H9 (cell line): ENCODE measurements around the gene MRPL43. TPM values are rescaled to one million over a fixed set of nuclear protein-coding genes. Genes with fewer than 3 reads are reported as not detected.

Source experiments
- DNase-seq: peaks from one replicate; pipeline ENCODE4 v3.0.0-alpha.2; 2017
- H2AFZ ChIP-seq: one replicate; pipeline ENCODE4 v1.6.1; 2013; ENCODE audit warnings: mild to moderate bottlenecking, low read length, control low read depth, moderate library complexity
- H2AK5ac ChIP-seq: 2 replicates; pipeline ENCODE4 v1.6.1; 2013; ENCODE audit warnings: low read length, control low read depth, mixed read lengths; ENCODE audit not compliant: insufficient read length
- H2BK120ac ChIP-seq: one replicate; pipeline ENCODE4 v1.6.1; 2013; ENCODE audit warnings: low read depth, mild to moderate bottlenecking, low read length, control low read depth, inconsistent platforms; ENCODE audit not compliant: poor library complexity, severe bottlenecking
- H2BK12ac ChIP-seq: 2 replicates; pipeline ENCODE4 v1.6.1; 2013; ENCODE audit warnings: low read length, control low read depth, mixed read lengths, low read depth; ENCODE audit not compliant: insufficient read length
- H2BK15ac ChIP-seq: 2 replicates; pipeline ENCODE4 v1.6.1; 2013; ENCODE audit warnings: low read depth, low read length, control low read depth
- H2BK20ac ChIP-seq: one replicate; pipeline ENCODE4 v1.6.1; 2013; ENCODE audit warnings: low read depth, mild to moderate bottlenecking, low read length, control low read depth, inconsistent platforms; ENCODE audit not compliant: poor library complexity, severe bottlenecking
- H2BK5ac ChIP-seq: 2 replicates; pipeline ENCODE4 v1.6.1; 2013; ENCODE audit warnings: low read length, control low read depth, mixed read lengths; ENCODE audit not compliant: insufficient read length
- H3K14ac ChIP-seq: 2 replicates; pipeline ENCODE4 v1.6.1; 2013; ENCODE audit warnings: low read length, control low read depth; ENCODE audit not compliant: insufficient read depth
- H3K18ac ChIP-seq: 2 replicates; pipeline ENCODE4 v1.6.1; 2013; ENCODE audit warnings: low read depth, mild to moderate bottlenecking, mixed read lengths, low read length, control low read depth; ENCODE audit not compliant: insufficient read length
- H3K23ac ChIP-seq: 2 replicates; pipeline ENCODE4 v1.6.1; 2013; ENCODE audit warnings: low read length, control low read depth, mixed read lengths, low read depth; ENCODE audit not compliant: insufficient read length
- H3K23me2 ChIP-seq: 2 replicates; pipeline ENCODE4 v1.6.1; 2013; ENCODE audit warnings: low read depth, mild to moderate bottlenecking, mixed read lengths, low read length, control low read depth; ENCODE audit not compliant: insufficient read length, poor library complexity, severe bottlenecking
- H3K27ac ChIP-seq: 2 replicates; pipeline ENCODE4 v1.5.1; 2013; ENCODE audit warnings: low read length, control low read depth, mixed read lengths, low read depth; ENCODE audit not compliant: insufficient read length
- H3K27me3 ChIP-seq: 2 replicates; pipeline ENCODE4 v1.6.1; 2013; ENCODE audit warnings: low read length, control low read depth, inconsistent platforms; ENCODE audit not compliant: insufficient read depth
- H3K4ac ChIP-seq: 2 replicates; pipeline ENCODE4 v1.6.1; 2013; ENCODE audit warnings: low read depth, mild to moderate bottlenecking, control low read depth, inconsistent platforms, low read length, moderate library complexity
- H3K4me1 ChIP-seq: 2 replicates; pipeline ENCODE4 v1.6.1; 2013; ENCODE audit warnings: low read length, control low read depth, inconsistent platforms; ENCODE audit not compliant: insufficient read depth
- H3K4me2 ChIP-seq: 2 replicates; pipeline ENCODE4 v1.6.1; 2013; ENCODE audit warnings: low read length, control low read depth, mixed read lengths; ENCODE audit not compliant: insufficient read length, insufficient read depth
- H3K56ac ChIP-seq: 2 replicates; pipeline ENCODE4 v1.6.1; 2013; ENCODE audit warnings: low read depth, mild to moderate bottlenecking, mixed read lengths, low read length, control low read depth; ENCODE audit not compliant: insufficient read length
- H3K79me1 ChIP-seq: 2 replicates; pipeline ENCODE4 v1.6.1; 2013; ENCODE audit warnings: low read depth, mild to moderate bottlenecking, moderate library complexity, low read length, control low read depth, inconsistent platforms; ENCODE audit not compliant: insufficient read depth, poor library complexity, severe bottlenecking
- H3K79me2 ChIP-seq: 2 replicates; pipeline ENCODE4 v1.6.1; 2013; ENCODE audit warnings: low read length, control low read depth, inconsistent platforms; ENCODE audit not compliant: insufficient read depth
- H3K9ac ChIP-seq: 2 replicates; pipeline ENCODE4 v1.6.1; 2013; ENCODE audit warnings: low read length, control low read depth, mixed read lengths; ENCODE audit not compliant: insufficient read length; ENCODE audit errors: extremely low read depth
- H3K9me3 ChIP-seq: one replicate; pipeline ENCODE4 v1.6.1; 2013; ENCODE audit warnings: low read depth, low read length, inconsistent platforms; ENCODE audit not compliant: control insufficient read depth
- H3T11ph ChIP-seq: one replicate; pipeline ENCODE4 v1.6.1; 2013; ENCODE audit warnings: mild to moderate bottlenecking, low read length, control low read depth, inconsistent platforms
- H4K20me1 ChIP-seq: one replicate; pipeline ENCODE4 v1.6.1; 2013; ENCODE audit not compliant: control insufficient read depth, insufficient read length, insufficient read depth
- H4K5ac ChIP-seq: 2 replicates; pipeline ENCODE4 v1.6.1; 2013; ENCODE audit warnings: low read depth, mild to moderate bottlenecking, mixed read lengths, low read length, control low read depth; ENCODE audit not compliant: insufficient read length
- H4K8ac ChIP-seq: replicated peaks from 2 replicates; pipeline ENCODE4 v1.6.1; 2013; ENCODE audit warnings: low read length, control low read depth, mixed read lengths, low read depth; ENCODE audit not compliant: insufficient read length
- H4K91ac ChIP-seq: 2 replicates; pipeline ENCODE4 v1.6.1; 2013; ENCODE audit warnings: low read depth, mild to moderate bottlenecking, moderate library complexity, mixed read lengths, low read length, control low read depth; ENCODE audit not compliant: insufficient read length
- H3K27ac Mint-ChIP-seq, 3 experiments: 2 replicates in 2 of 3; 3 replicates in 1 of 3; pipeline ENCODE4 v1.8.0; 2020 to 2021; ENCODE audit warnings: mixed read lengths in 3 of 3, mild to moderate bottlenecking in 1 of 3, moderate library complexity in 1 of 3
- H3K27me3 Mint-ChIP-seq: 2 replicates; pipeline ENCODE4 v1.8.0; 2021; ENCODE audit warnings: low read depth, mild to moderate bottlenecking, moderate library complexity, mixed read lengths
- H3K36me3 Mint-ChIP-seq, 3 experiments: 2 replicates in 2 of 3; 3 replicates in 1 of 3; pipeline ENCODE4 v1.8.0; 2020 to 2021; ENCODE audit warnings: low read depth in 3 of 3, mixed read lengths in 3 of 3; ENCODE audit not compliant: insufficient read depth in 1 of 3
- H3K4me1 Mint-ChIP-seq, 2 experiments: 2 replicates each; pipeline ENCODE4 v1.8.0; 2020; ENCODE audit warnings: mixed read lengths in 2 of 2
- H3K4me3 Mint-ChIP-seq, 2 experiments: 2 replicates in 1 of 2; 3 replicates in 1 of 2; pipeline ENCODE4 v1.8.0; 2020 to 2021; ENCODE audit warnings: mild to moderate bottlenecking in 2 of 2, mixed read lengths in 2 of 2, moderate library complexity in 1 of 2
- H3K9me3 Mint-ChIP-seq, 2 experiments: 2 replicates in 1 of 2; 3 replicates in 1 of 2; pipeline ENCODE4 v1.8.0; 2020; ENCODE audit warnings: mild to moderate bottlenecking in 2 of 2, mixed read lengths in 2 of 2, moderate library complexity in 1 of 2
- WGBS: extraction: QIAGEN DNeasy Blood & Tissue Kit; methylation state at CpG from one replicate; pipeline ENCODE4 v1.1.7; 2013; ENCODE audit warnings: missing lambda C conversion rate, low lambda C conversion rate, mixed read lengths; ENCODE audit not compliant: insufficient read length; ENCODE audit errors: extremely low coverage; 5-methylcytosine and 5-hydroxymethylcytosine counted together
- total RNA-seq: library from RNA; stranded (reverse); gene quantifications from 2 replicates; pipeline ENCODE4 v1.2.1, GENCODE V29; 2021
- TF ChIP-seq, protein P1 (sequence below): fragments of 200-600 bp; sonication (generic); conservative IDR thresholded peaks from 3 replicates; pipeline ENCODE4 v1.8.0; 2021; ENCODE audit warnings: antibody characterized with exemption, mild to moderate bottlenecking

The MRPL43 gene
- total RNA-seq, 1 experiment from 2014 or later = 70.3 TPM

DNA sequence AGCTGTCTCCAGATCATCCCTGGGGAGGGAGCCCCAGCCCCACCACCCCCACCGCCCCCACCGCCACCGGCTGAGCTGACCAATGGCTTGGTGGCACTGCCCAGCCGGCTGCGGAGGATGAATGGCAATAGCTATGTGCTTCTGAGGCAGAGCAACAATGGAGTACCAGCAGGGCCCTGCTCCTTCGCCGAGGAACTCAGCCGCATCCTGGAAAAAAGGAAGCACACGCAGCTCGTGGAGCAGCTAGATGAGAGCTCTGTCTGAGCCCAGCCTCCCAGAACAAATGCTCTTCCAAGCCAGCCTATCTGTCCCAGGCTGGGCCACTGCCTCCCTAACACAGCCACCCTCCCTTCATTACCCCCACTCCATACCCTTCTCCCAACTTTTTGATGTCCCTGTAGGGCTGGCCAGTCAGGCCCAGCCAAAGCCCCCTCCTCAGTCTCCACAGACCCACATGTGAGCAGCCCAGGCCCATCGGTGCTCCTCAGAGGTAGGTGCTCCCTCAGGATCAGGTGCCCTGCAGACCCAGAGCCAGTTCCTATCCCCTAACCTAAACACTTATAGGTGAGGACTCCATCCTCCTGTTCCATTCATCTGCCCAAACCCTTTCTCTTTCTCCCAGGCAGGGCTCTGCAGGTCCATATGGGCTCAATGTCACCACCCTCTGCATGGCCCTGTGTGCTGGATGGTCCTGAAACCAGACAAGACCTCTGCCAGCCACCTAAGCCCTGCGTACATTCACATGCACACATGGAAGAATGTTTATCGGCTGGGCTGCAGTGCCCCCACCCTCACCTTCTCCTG is 3.2 kb downstream of the MRPL43 start:
- no peak overlapping the region for H4K8ac ChIP-seq
- no CpG with 5 or more reads among the region's 13 CpGs for WGBS
- H3K9me3 Mint-ChIP-seq = peaks cover 0 to 2% of the 10 kb centered on the region in 2 experiments; a peak in 3 of 5 replicates
- no peak overlapping the region for H2BK12ac ChIP-seq
- no peaks in the 10 kb centered on the region for H3K27me3 ChIP-seq
- H3K4me3 Mint-ChIP-seq = no peak overlapping the region
- H2BK120ac ChIP-seq = no peak overlapping the region
- no peak overlapping the region for H3T11ph ChIP-seq
- H3K27ac Mint-ChIP-seq = peak overlapping the region; percentile 64 to 96 (median 75); a peak in 3 of 7 replicates
- H3K27me3 Mint-ChIP-seq = no peaks in the 10 kb centered on the region
- H4K20me1 ChIP-seq = no peaks in the 10 kb centered on the region
- no peak overlapping the region for H2BK15ac ChIP-seq
- H3K79me2 ChIP-seq = peaks cover 14% of the 10 kb centered on the region; the same call in 1 of the 2 replicates
- H3K4ac ChIP-seq = no peak overlapping the region
- H4K5ac ChIP-seq = no peak overlapping the region
- H3K79me1 ChIP-seq = peaks cover 7% of the 10 kb centered on the region
- no peak for DNase-seq
- H2BK20ac ChIP-seq = no peak overlapping the region
- peaks cover 8% of the 10 kb centered on the region for H3K23me2 ChIP-seq
- H3K4me1 Mint-ChIP-seq = peaks cover 6 to 16% of the 10 kb centered on the region in 2 experiments
- no peak overlapping the region for H3K4me2 ChIP-seq
- peaks cover 9 to 32% (median 28%) of the 10 kb centered on the region in 3 experiments; a peak in 6 of 7 replicates for H3K36me3 Mint-ChIP-seq
- no peak overlapping the region for H2AFZ ChIP-seq
- H3K23ac ChIP-seq = no peak overlapping the region
- H3K4me1 ChIP-seq = no peaks in the 10 kb centered on the region; the same call in 1 of the 2 replicates
- H3K27ac ChIP-seq = no peak overlapping the region
- H3K56ac ChIP-seq = no peak overlapping the region
- TF ChIP-seq, protein P1, sequence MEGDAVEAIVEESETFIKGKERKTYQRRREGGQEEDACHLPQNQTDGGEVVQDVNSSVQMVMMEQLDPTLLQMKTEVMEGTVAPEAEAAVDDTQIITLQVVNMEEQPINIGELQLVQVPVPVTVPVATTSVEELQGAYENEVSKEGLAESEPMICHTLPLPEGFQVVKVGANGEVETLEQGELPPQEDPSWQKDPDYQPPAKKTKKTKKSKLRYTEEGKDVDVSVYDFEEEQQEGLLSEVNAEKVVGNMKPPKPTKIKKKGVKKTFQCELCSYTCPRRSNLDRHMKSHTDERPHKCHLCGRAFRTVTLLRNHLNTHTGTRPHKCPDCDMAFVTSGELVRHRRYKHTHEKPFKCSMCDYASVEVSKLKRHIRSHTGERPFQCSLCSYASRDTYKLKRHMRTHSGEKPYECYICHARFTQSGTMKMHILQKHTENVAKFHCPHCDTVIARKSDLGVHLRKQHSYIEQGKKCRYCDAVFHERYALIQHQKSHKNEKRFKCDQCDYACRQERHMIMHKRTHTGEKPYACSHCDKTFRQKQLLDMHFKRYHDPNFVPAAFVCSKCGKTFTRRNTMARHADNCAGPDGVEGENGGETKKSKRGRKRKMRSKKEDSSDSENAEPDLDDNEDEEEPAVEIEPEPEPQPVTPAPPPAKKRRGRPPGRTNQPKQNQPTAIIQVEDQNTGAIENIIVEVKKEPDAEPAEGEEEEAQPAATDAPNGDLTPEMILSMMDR = no peak
- no peak overlapping the region for H3K9ac ChIP-seq
- H3K18ac ChIP-seq = no peak overlapping the region
- no peak overlapping the region for H3K14ac ChIP-seq
- no peak overlapping the region for H2BK5ac ChIP-seq
- no peaks in the 10 kb centered on the region for H3K9me3 ChIP-seq
- no peak overlapping the region for H2AK5ac ChIP-seq
- no peak overlapping the region for H4K91ac ChIP-seq
